ENCODE measurements around the gene NDUFAF5. TPM values are rescaled to one million over a fixed set of nuclear protein-coding genes. Genes with fewer than 3 reads are reported as not detected.

Gene NDUFAF5
- total RNA-seq, 1 donor from 2014 or later = 14.1 TPM

DNA sequence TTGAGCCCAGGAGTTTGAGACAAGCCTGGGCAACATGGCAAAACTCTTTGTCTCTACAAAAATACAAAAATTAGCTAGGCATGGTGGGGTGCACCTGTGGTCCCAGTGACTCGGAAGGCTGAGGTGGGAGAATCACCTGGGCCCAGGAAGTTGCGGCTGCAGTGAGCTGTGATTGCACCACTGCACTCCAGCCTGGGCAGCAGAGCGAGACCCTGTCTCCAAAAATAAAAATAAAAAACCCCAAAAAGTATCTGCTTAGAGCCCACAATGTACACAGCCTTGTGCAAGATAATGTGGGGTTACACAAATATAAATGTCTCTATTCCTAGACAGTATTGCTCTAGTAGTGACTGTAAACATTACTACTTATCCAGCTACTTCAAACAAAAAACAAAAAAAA is 6.0 kb upstream of the NDUFAF5 start:
- H3K9me3 ChIP-seq = no peaks in the 10 kb centered on the region
- DNase-seq = no peak
- H3K36me3 ChIP-seq = peaks cover 76% of the 10 kb centered on the region
- TF ChIP-seq, protein P1, sequence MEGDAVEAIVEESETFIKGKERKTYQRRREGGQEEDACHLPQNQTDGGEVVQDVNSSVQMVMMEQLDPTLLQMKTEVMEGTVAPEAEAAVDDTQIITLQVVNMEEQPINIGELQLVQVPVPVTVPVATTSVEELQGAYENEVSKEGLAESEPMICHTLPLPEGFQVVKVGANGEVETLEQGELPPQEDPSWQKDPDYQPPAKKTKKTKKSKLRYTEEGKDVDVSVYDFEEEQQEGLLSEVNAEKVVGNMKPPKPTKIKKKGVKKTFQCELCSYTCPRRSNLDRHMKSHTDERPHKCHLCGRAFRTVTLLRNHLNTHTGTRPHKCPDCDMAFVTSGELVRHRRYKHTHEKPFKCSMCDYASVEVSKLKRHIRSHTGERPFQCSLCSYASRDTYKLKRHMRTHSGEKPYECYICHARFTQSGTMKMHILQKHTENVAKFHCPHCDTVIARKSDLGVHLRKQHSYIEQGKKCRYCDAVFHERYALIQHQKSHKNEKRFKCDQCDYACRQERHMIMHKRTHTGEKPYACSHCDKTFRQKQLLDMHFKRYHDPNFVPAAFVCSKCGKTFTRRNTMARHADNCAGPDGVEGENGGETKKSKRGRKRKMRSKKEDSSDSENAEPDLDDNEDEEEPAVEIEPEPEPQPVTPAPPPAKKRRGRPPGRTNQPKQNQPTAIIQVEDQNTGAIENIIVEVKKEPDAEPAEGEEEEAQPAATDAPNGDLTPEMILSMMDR (IDR thresholded peaks at IDR 0.05) = no peak
- no peak overlapping the region for H3K27ac ChIP-seq
- intact Hi-C loops (cut with DNase I) = no loop called here
- H3K4me3 ChIP-seq = no peak overlapping the region
- no peaks in the 10 kb centered on the region for H3K27me3 ChIP-seq (ENCODE audit: low read depth)
- H3K4me1 ChIP-seq = peaks cover 11% of the 10 kb centered on the region
- no peak for ATAC-seq

DNA sequence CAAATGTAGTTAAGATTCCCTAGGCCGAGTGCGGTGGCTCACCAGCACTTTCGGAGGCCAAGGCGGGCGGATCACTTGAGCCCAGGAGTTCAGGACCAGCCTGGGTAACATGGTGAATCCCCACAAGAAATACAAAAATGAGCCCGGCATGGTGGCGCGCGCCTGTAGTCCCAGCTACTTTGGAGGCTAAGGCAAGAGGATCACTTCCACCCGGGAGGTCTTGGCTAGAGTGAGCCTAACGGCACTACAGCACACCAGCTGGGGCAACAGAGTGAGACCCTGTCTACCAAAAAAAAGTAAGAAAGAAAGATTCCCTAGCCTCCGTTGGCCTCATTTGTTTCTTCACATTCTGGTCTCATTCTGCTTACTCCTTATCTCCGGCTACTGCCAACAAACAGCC is 1.3 kb upstream of the NDUFAF5 start:
- no peak for ATAC-seq

DNA sequence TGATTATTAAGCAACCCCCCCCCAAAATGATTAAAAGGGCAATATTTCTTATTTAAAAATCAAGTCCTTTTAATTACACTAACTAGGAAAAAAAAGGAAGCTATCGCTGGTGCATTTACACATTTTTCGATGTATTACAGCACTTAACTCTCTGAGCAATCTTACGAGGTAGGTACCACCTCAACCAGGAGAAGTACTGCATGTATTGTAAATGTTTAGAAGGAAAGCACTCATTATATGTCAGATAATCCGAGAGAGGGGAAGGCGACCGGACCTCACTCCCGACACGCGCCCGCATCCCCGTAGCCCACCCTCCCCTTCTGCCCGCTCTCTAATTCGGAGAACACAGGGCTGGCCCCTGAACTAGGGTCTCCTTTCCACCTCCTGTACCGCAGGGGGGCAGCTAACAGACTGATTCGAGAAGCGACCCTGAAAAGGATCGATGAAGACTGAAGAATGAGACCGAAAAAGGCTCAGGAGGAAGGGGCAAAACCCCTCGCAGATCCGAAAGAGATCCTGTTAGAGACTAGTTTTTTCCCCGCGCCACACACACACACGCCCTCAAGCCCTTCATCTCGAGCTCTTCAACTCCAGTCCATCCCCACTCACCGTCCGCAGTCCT is 446 bp upstream of the NDUFAF5 start:
- H3K36me3 ChIP-seq = peaks cover 30% of the 10 kb centered on the region
- intact Hi-C loops (cut with DNase I) = no loop called here
- no peaks in the 10 kb centered on the region for H3K9me3 ChIP-seq
- DNase-seq (no peak), ATAC-seq (peak; percentile 3)
- peak overlapping the region; percentile 94 for H3K27ac ChIP-seq
- no peaks in the 10 kb centered on the region for H3K27me3 ChIP-seq (ENCODE audit: low read depth)
- TF ChIP-seq, protein P1 (IDR thresholded peaks at IDR 0.05) = no peak
- H3K4me1 ChIP-seq = peaks cover 37% of the 10 kb centered on the region
- peak overlapping the region; percentile 90 for H3K4me3 ChIP-seq

More for the DNA sequence above, 1.3 kb upstream of the NDUFAF5 start:
- peaks cover 40% of the 10 kb centered on the region for H3K4me1 ChIP-seq
- TF ChIP-seq, protein P1 (IDR thresholded peaks at IDR 0.05) = no peak
- peak overlapping the region; percentile 90 for H3K4me3 ChIP-seq
- H3K9me3 ChIP-seq = no peaks in the 10 kb centered on the region
- H3K36me3 ChIP-seq = peaks cover 37% of the 10 kb centered on the region
- no peak overlapping the region for H3K27ac ChIP-seq
- intact Hi-C loops (cut with DNase I) = no loop called here
- peak; percentile 28 for DNase-seq
- no peaks in the 10 kb centered on the region for H3K27me3 ChIP-seq (ENCODE audit: low read depth)

DNA sequence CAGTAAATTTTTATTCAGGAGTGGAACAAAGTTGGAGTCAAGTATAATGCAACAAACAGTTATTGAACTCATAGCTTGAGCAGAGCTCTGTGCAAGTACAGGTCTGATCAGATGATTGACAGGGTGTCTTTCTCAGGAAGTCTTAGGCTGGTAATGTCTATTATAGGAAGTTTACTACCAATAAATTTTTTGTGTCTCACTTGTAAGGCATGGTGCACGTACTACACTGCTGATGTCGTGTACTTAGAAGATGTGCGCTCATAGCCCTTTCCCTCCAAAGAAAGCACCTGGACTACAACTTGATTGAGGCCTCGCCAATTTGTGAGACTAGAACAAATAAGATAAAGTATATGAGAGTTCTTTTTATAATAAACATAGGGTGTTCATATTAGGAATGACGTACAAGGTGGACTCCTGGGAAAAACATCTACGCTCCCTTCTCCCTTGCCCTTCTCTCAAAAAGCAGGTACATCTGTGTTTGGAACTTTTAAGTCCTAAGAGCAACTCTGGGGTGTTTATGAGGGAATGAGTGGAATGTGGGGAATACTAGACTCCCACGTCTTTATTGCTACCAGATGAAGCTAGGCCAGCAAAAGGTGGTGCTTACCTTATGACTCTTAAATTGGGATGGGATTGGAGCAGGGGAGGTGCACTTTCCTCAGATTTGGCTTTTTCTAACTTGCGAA is 1.5 kb downstream of the NDUFAF5 start:
- intact Hi-C loops (cut with DNase I) = no loop called here
- Histone ChIP-seq H3K27me3 (ENCODE audit: low read depth) (no peaks in the 10 kb centered on the region), H3K4me1 (peaks cover 37% of the 10 kb centered on the region), H3K27ac (no peak overlapping the region), H3K9me3 (no peaks in the 10 kb centered on the region), H3K4me3 (peak overlapping the region; percentile 90), H3K36me3 (peaks cover 29% of the 10 kb centered on the region)
- DNase-seq (no peak), ATAC-seq (no peak)
- TF ChIP-seq, protein P1 (IDR thresholded peaks at IDR 0.05) = no peak

DNA sequence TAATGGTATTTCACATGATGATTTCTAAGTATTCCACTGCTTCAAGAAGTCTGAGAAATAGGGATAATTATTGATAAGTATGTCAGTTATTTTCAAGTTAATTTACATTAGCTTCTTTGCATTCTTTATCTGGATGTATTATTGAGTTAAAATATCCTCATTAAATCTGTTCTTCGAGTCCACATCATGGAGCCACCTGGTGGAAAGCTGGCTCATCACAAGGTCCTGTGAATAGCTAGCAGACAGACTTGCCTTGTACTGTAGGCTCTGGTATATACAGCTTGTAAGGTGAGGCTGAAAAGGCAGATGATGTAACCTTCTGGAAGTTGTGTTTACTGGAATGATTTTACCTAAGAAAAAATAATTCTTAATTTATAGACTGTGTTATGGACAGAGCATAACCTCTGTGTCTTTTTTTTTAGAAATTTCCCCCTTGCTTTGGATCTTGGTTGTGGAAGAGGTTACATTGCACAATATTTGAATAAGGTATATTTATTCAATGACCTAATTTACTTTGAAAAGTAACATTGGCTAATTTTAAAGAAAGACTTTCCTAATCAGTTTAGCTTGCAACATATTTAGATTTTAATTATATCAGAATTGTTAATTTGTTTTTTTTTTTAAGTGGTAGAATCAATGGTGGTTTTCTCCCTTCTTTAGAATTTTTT is 3.5 kb downstream of the NDUFAF5 start:
- TF ChIP-seq, protein P1 (IDR thresholded peaks at IDR 0.05) = peak; percentile 46
- ATAC-seq = no peak
- Histone ChIP-seq H3K27me3 (ENCODE audit: low read depth) (no peaks in the 10 kb centered on the region), H3K4me3 (no peak overlapping the region), H3K9me3 (no peaks in the 10 kb centered on the region), H3K36me3 (peaks cover 35% of the 10 kb centered on the region), H3K27ac (no peak overlapping the region), H3K4me1 (peaks cover 34% of the 10 kb centered on the region)
- intact Hi-C loops (cut with DNase I) = no loop called here
- DNase-seq = no peak
